HG03469 (cell line): ENCODE data around the gene CCDC85B.
A peak's percentile ranks its signal among the peaks of the same experiment; 100 is the strongest.

Source experiments
- ATAC-seq: cut with Tn5 transposase; IDR thresholded peaks from one replicate; pipeline ENCODE4 v1.9.1; 2021; ENCODE audit warnings: mild to moderate bottlenecking, moderate library complexity, moderate number of reproducible peaks; ENCODE audit not compliant: unreplicated experiment

Gene CCDC85B

GRCh38 chr11:65903715-65904114 lies 13.2 kb downstream of the CCDC85B start:
- ATAC-seq, result no peak

GRCh38 chr11:65906602-65907001 lies 16.1 kb downstream of the CCDC85B start:
- ATAC-seq, result no peak

- no peak for ATAC-seq
Observed at GRCh38 chr11:65907878-65908277, 17.4 kb downstream of the CCDC85B start.

- ATAC-seq, result no peak
Observed at GRCh38 chr11:65911682-65912568, 21.5 kb downstream of the CCDC85B start.

- no peak for ATAC-seq
Observed at GRCh38 chr11:65912845-65913244, 22.4 kb downstream of the CCDC85B start.

GRCh38 chr11:65915101-65915820 lies 24.8 kb downstream of the CCDC85B start:
- no peak for ATAC-seq

- no peak for ATAC-seq
Observed at GRCh38 chr11:65915821-65916251, 25.4 kb downstream of the CCDC85B start.

- no peak for ATAC-seq
Observed at GRCh38 chr11:65916391-65916790, 25.9 kb downstream of the CCDC85B start.

GRCh38 chr11:65917077-65917433 lies 26.6 kb downstream of the CCDC85B start:
- ATAC-seq, result no peak

GRCh38 chr11:65917434-65918210 lies 27.1 kb downstream of the CCDC85B start:
- ATAC-seq, result no peak

- no peak for ATAC-seq
Observed at GRCh38 chr11:65918211-65919140, 28.0 kb downstream of the CCDC85B start, which contains the start of gene C11orf68. C11orf68 (minus strand) TSS chr11:65919062; CDS start chr11:65919031, 31 bp downstream.

GRCh38 chr11:65919141-65919572 lies 28.7 kb downstream of the CCDC85B start, which contains the start of gene DRAP1:
DRAP1 (plus strand) TSS chr11:65919426; CDS start chr11:65919502, 76 bp downstream.
- ATAC-seq, result peak; percentile 63

GRCh38 chr11:65919573-65920371 lies 29.3 kb downstream of the CCDC85B start:
- ATAC-seq, result no peak

- ATAC-seq, result no peak
Observed at GRCh38 chr11:65920372-65920802, 29.9 kb downstream of the CCDC85B start.

- no peak for ATAC-seq
Observed at GRCh38 chr11:65921033-65921555, 30.6 kb downstream of the CCDC85B start.

- no peak for ATAC-seq
Observed at GRCh38 chr11:65921876-65922275, 31.4 kb downstream of the CCDC85B start.

- no peak for ATAC-seq
Observed at GRCh38 chr11:65922565-65922964, 32.1 kb downstream of the CCDC85B start.

GRCh38 chr11:65925397-65925796 lies 34.9 kb downstream of the CCDC85B start:
- ATAC-seq, result no peak

GRCh38 chr11:65927904-65928397 lies 37.5 kb downstream of the CCDC85B start:
- ATAC-seq, result no peak
